ENCODE measurements around the gene TRIM66. TPM values are rescaled to one million over a fixed set of nuclear protein-coding genes. Genes with fewer than 3 reads are reported as not detected.

TRIM66 gene
- total RNA-seq, 1 donor from 2014 or later, result 4.2 TPM

DNA sequence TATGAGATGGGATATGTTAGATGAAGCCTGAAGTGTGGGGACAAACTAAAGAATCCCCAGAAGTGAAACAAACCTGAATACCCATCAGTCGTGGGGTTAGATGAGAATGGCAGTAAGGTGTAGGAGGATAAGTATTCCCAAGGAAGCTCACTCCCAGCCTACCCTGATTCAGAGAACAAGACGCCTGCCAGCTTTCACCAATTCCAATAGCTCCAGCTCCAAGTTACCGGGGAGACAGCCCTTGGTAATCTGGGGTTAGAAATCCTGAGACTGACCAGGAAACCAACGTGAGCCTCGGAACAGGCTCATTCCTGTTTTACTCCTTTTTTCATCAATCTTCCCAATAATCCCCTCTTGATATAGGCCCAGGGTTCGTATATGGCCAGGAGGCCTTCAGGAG lies 46.6 kb upstream of the TRIM66 start:
- Histone ChIP-seq H3K27me3 (ENCODE audit: control insufficient read depth, insufficient read depth, low read length) (no peaks in the 10 kb centered on the region), H3K4me3 (ENCODE audit: low read depth, low read length) (no peak overlapping the region), H3K36me3 (ENCODE audit: control insufficient read depth, insufficient read depth, low read length) (peaks cover 2% of the 10 kb centered on the region)
- no peak for DNase-seq (ENCODE audit: low read depth)
- TF ChIP-seq, protein P1, sequence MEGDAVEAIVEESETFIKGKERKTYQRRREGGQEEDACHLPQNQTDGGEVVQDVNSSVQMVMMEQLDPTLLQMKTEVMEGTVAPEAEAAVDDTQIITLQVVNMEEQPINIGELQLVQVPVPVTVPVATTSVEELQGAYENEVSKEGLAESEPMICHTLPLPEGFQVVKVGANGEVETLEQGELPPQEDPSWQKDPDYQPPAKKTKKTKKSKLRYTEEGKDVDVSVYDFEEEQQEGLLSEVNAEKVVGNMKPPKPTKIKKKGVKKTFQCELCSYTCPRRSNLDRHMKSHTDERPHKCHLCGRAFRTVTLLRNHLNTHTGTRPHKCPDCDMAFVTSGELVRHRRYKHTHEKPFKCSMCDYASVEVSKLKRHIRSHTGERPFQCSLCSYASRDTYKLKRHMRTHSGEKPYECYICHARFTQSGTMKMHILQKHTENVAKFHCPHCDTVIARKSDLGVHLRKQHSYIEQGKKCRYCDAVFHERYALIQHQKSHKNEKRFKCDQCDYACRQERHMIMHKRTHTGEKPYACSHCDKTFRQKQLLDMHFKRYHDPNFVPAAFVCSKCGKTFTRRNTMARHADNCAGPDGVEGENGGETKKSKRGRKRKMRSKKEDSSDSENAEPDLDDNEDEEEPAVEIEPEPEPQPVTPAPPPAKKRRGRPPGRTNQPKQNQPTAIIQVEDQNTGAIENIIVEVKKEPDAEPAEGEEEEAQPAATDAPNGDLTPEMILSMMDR (IDR thresholded peaks at IDR 0.05; ENCODE audit: insufficient read depth, low read length, poor library complexity, severe bottlenecking), result no peak

DNA sequence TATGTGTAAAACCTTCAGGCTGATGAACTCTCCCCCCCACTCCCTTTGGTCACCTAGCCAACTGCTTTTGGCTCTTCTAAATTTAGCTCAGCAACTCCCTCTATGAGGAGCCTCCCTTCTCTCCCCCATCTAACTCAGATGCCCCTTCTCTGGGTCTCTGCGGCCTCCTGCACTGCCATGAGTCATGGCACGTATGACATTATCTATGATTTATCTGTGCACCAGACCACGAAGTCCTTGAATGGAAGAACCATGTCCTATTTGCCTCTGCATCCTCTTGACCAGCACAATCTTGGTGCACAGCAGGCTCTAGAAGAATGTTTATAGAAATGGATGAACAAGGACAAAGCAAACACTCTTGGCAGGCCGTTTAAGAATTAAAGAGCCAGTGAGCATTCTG lies 46.1 kb upstream of the TRIM66 start:
- Histone ChIP-seq H3K4me3 (ENCODE audit: low read depth, low read length) (no peak overlapping the region), H3K27me3 (ENCODE audit: control insufficient read depth, insufficient read depth, low read length) (no peaks in the 10 kb centered on the region), H3K36me3 (ENCODE audit: control insufficient read depth, insufficient read depth, low read length) (peaks cover 2% of the 10 kb centered on the region)
- TF ChIP-seq, protein P1 (IDR thresholded peaks at IDR 0.05; ENCODE audit: insufficient read depth, low read length, poor library complexity, severe bottlenecking), result no peak
- DNase-seq (ENCODE audit: low read depth), result no peak

DNA sequence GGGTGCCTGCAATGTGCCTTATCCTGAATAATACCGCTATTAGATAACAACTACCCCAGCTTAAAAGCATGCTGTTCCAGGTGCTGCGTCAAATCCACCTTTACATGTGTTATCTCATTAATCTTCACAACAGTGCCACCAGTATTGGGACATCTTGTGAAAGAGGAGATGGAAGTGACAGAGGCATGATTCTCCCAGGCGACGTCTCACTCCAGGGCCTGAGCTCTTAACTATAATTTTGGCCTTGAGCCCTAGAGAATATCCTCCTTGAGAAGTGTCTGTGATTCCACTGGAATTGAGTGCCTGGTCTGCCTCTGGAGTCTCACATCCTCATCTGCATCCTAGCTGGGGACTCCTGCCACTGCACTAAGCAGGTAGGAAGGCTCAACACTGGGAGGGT lies 43.9 kb upstream of the TRIM66 start:
- Histone ChIP-seq H3K4me3 (ENCODE audit: low read depth, low read length) (no peak overlapping the region), H3K36me3 (ENCODE audit: control insufficient read depth, insufficient read depth, low read length) (peaks cover 2% of the 10 kb centered on the region)
- TF ChIP-seq, protein P1 (IDR thresholded peaks at IDR 0.05; ENCODE audit: insufficient read depth, low read length, poor library complexity, severe bottlenecking), result no peak

DNA sequence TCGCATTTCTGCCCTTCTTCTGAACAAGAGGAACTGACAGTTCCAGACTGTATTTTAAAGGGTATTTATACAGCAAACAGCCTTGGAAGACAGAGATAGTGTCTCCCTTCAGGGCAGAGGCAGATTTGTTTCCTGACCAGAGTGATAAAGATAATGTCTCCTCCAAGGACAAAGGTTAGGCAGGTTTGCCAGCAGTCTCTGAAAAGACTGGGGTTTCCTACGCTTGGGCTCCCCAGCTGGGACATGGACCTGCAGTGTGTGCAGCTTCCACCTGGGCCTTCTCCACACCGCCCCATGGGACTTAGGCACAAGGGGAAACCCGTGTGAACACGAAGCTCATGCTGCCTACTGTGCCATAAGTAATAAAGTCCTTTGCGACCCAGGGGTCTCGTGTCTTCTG lies 42.2 kb upstream of the TRIM66 start:
- TF ChIP-seq, protein P1 (IDR thresholded peaks at IDR 0.05; ENCODE audit: insufficient read depth, low read length, poor library complexity, severe bottlenecking), result no peak
- Histone ChIP-seq H3K4me3 (ENCODE audit: low read depth, low read length) (no peak overlapping the region), H3K36me3 (ENCODE audit: control insufficient read depth, insufficient read depth, low read length) (no peaks in the 10 kb centered on the region), H3K27me3 (ENCODE audit: control insufficient read depth, insufficient read depth, low read length) (no peaks in the 10 kb centered on the region)
- no peak for DNase-seq (ENCODE audit: low read depth)

More for the DNA sequence above, 43.9 kb upstream of the TRIM66 start:
- no peak for DNase-seq (ENCODE audit: low read depth)
- no peaks in the 10 kb centered on the region for H3K27me3 ChIP-seq (ENCODE audit: control insufficient read depth, insufficient read depth, low read length)

DNA sequence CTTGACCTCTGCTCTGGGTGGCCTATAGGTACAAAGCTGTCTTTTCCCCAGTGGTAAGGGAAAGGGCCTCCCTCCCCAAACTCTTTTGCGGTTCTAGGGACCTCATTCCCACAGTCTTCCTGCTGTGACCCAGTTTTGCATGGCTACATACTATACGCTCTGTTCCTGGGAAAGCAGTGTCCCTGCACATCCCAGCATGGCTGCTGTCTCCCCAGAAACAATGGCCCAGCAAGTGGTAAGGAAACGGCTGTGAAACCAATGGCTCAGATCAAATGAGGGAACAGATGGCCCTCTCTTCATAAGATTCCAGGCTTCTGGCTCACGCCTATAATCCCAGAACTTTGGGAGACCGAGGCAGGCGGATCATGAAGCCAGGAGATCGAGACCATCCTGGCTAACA lies 41.2 kb upstream of the TRIM66 start:
- H3K4me3 ChIP-seq (ENCODE audit: low read depth, low read length), result no peak overlapping the region
- no peaks in the 10 kb centered on the region for H3K36me3 ChIP-seq (ENCODE audit: control insufficient read depth, insufficient read depth, low read length)
- TF ChIP-seq, protein P1 (IDR thresholded peaks at IDR 0.05; ENCODE audit: insufficient read depth, low read length, poor library complexity, severe bottlenecking), result no peak
- DNase-seq (ENCODE audit: low read depth), result no peak
- H3K27me3 ChIP-seq (ENCODE audit: control insufficient read depth, insufficient read depth, low read length), result no peaks in the 10 kb centered on the region

DNA sequence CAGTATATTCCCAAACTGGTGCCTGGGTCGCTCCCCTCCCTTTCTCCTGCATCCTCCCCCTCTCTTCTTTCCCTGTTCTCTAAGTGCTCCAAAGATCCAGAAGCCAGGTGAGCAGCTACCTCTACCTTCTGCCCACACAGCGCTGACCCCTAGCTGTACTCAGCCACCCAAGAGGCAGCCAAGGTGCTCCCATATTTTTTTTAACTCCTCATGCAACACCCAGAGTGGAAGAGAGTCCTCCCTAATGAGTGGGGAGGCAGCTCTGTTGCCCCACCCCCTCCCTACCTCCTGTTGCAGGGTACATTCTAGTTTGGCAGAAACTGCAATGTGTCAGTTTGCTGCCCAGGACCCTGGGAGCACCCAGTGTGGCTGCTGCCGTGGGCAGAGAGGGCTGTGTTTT lies 40.3 kb upstream of the TRIM66 start:
- TF ChIP-seq, protein P1 (IDR thresholded peaks at IDR 0.05; ENCODE audit: insufficient read depth, low read length, poor library complexity, severe bottlenecking), result no peak
- Histone ChIP-seq H3K27me3 (ENCODE audit: control insufficient read depth, insufficient read depth, low read length) (no peaks in the 10 kb centered on the region), H3K4me3 (ENCODE audit: low read depth, low read length) (no peak overlapping the region), H3K36me3 (ENCODE audit: control insufficient read depth, insufficient read depth, low read length) (no peaks in the 10 kb centered on the region)
- no peak for DNase-seq (ENCODE audit: low read depth)
